IPS-15b (cell line): ENCODE results near the gene SIX2.
"Not testable (repeated sequence)": the region's sequence is repeated elsewhere in the genome, so short reads cannot be mapped to it uniquely, and the experiment has no call there.

ENCODE experiments used
- H3K27me3 ChIP-seq: one replicate; pipeline ENCODE4 v1.6.1; 2013; ENCODE audit warnings: low read length; ENCODE audit not compliant: control insufficient read depth, insufficient read depth
- H3K36me3 ChIP-seq: one replicate; pipeline ENCODE4 v1.6.1; 2013; ENCODE audit warnings: low read length; ENCODE audit not compliant: control insufficient read depth, insufficient read depth
- H3K4me1 ChIP-seq: one replicate; pipeline ENCODE4 v1.6.1; 2013; ENCODE audit warnings: mild to moderate bottlenecking, low read length; ENCODE audit not compliant: control insufficient read depth, insufficient read depth
- H3K4me3 ChIP-seq: one replicate; pipeline ENCODE4 v1.5.1; 2013; ENCODE audit warnings: low read depth, low read length
- H3K9ac ChIP-seq: one replicate; pipeline ENCODE4 v1.6.1; 2013; ENCODE audit warnings: low read depth, mild to moderate bottlenecking, low read length
- H3K9me3 ChIP-seq: one replicate; pipeline ENCODE4 v1.6.1; 2013; ENCODE audit warnings: mild to moderate bottlenecking, low read length; ENCODE audit not compliant: control insufficient read depth, insufficient read depth

The SIX2 gene

DNA sequence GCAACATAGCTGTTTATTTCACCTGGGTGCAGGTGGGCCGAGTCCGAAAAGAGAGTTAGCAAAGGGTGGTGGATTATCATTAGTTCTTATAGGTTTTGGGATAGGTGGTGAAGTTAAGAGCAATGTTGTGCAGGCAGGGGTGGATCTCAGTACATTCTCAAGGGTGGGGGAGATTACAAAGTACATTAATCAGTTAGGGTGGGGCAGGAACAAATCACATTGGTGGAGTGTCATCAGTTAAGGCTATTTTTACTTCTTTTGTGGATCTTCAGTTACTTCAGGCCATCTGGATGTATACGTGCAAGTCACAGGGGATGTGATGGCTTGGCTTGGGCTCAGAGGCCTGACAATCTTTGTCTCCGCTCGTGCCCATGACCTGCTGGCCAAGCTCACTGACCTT is 30.6 kb upstream of the SIX2 start:
- not testable (repeated sequence) for H3K9ac ChIP-seq, H3K9me3 ChIP-seq, H3K4me1 ChIP-seq, H3K36me3 ChIP-seq, H3K4me3 ChIP-seq, H3K27me3 ChIP-seq

DNA sequence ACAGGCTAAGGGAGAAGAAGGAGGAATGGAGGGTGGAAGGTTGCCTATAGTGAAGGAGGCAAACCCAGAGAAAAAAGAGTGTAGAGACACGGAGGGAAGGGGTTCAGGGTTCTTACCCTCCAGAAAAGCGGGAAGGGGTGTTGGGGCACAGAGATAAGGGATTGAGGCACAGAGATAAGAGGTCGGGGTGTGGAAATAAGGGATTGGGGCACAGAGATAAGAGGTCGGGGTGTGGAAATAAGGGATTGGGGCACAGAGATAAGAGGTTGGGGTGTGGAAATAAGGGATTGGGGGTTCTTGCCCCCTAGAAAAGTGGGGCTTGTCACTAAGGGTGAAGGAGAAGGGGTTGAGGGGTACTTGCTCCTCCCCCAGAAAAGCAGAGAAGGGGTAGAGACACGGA is 29.6 kb upstream of the SIX2 start:
- not testable (repeated sequence) for H3K27me3 ChIP-seq

DNA sequence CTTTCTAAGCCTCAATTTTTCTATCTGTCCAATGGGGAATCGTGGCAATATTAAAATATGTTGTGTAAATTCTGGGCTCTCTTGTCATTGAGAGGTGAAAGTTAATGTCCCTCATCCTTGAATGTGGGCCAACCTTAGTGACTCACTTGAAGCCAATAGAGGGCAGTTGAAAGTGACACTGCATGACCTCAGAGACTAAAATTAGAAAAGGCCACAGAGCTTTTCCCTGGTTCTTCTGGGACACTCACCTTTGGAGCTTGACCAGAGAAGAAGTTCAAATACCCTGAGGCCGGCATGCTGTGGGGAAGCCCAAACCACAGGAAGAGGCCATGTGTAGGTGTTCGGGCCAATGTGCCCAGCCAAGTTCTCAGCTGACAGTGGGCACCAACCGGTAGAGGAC is 24.1 kb upstream of the SIX2 start:
- H3K9me3 ChIP-seq = no peaks in the 10 kb centered on the region
- H3K4me3 ChIP-seq = no peak overlapping the region
- no peak overlapping the region for H3K9ac ChIP-seq
- no peaks in the 10 kb centered on the region for H3K4me1 ChIP-seq
- H3K36me3 ChIP-seq = no peaks in the 10 kb centered on the region
- no peaks in the 10 kb centered on the region for H3K27me3 ChIP-seq

More for the DNA sequence above, 29.6 kb upstream of the SIX2 start:
- not testable (repeated sequence) for H3K36me3 ChIP-seq, H3K9ac ChIP-seq, H3K4me1 ChIP-seq, H3K9me3 ChIP-seq, H3K4me3 ChIP-seq

DNA sequence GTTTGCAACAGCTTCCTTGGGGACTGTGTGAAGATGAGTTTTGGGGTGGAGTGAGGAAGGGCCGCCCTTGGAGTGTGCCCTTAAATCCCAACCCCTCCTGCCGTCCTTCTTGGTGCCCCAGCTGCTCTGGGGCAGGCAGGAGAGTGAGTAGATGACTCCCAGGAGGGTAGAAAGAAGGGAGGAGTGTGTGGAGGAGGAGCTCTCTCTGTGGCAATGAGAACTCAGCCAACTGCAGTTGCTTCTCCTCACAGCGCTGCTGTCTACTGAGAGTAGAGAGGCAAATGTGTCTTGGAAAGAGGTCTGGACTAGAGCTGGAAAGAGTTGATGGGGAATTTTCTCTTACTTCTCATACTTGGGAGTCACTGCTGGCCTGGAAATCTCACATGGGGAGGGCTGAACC is 21.8 kb upstream of the SIX2 start:
- no peak overlapping the region for H3K4me3 ChIP-seq
- H3K9me3 ChIP-seq = no peaks in the 10 kb centered on the region
- H3K9ac ChIP-seq = no peak overlapping the region
- H3K27me3 ChIP-seq = no peaks in the 10 kb centered on the region
- H3K36me3 ChIP-seq = no peaks in the 10 kb centered on the region
- no peaks in the 10 kb centered on the region for H3K4me1 ChIP-seq

DNA sequence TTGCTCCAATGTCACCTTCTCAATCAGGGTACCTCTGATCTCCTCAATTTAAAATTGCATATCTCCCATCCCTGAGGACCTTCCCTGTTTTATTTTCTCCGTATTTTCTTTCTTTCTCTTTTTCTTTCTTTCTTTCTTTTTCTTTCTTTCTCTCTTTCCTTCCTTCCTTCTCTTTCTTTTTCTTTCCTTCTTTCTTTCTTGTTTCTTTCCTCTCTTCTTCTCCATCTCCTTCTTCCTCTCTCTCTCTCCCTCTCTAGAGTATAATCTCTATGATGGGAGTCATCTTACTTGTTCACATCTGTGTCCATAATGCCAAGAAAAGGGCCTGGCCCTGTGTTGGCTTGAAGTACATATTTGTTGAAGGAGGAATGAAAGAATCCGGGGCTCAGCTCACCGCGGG is 21.3 kb upstream of the SIX2 start:
- H3K4me3 ChIP-seq = no peak overlapping the region
- H3K4me1 ChIP-seq = no peaks in the 10 kb centered on the region
- H3K9ac ChIP-seq = no peak overlapping the region
- no peaks in the 10 kb centered on the region for H3K36me3 ChIP-seq
- H3K9me3 ChIP-seq = no peaks in the 10 kb centered on the region
- no peaks in the 10 kb centered on the region for H3K27me3 ChIP-seq

DNA sequence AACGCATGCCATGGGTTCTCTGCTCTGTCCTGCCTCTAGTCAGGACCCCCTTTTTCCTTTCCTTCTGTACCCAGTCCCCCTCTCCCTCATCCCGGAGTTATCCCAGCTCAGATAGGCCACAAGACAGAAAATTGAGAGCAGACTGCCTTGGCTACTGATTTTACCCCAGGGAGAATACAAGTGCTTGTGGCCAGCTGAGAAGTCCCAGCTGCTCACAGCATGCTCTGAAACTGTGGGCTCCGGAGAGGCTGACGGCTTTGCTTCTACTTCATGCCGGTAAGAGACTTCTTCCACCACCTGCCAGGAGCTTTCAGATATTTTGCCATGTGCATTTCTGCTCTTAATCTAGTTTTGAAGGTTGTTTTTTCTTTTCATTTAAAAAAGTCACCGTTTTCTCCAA is 20.0 kb upstream of the SIX2 start:
- Histone ChIP-seq H3K27me3 (no peaks in the 10 kb centered on the region), H3K4me1 (no peaks in the 10 kb centered on the region), H3K4me3 (no peak overlapping the region), H3K9me3 (no peaks in the 10 kb centered on the region), H3K36me3 (no peaks in the 10 kb centered on the region), H3K9ac (no peak overlapping the region)

DNA sequence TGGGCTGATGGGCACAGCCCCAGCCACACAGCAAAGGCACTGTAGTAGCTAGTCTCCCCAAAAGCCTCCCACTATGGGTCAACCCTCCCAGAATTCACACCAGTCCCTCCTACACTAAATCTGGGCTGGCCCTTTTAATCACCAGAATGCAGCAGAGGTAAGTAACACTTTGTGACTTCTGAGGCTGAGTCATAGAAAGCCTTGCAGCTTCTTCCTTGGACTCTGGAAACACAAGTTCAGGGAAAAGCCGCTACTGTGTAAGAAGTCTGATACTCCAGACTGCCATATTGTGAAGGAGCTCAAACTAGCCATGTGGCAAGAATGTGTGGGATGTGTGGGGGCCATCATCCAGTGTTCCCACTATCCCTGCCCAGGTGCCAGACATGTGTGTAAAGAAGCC is 19.0 kb upstream of the SIX2 start:
- Histone ChIP-seq H3K27me3 (no peaks in the 10 kb centered on the region), H3K4me1 (no peaks in the 10 kb centered on the region), H3K9me3 (no peaks in the 10 kb centered on the region), H3K9ac (no peak overlapping the region), H3K4me3 (no peak overlapping the region), H3K36me3 (no peaks in the 10 kb centered on the region)

DNA sequence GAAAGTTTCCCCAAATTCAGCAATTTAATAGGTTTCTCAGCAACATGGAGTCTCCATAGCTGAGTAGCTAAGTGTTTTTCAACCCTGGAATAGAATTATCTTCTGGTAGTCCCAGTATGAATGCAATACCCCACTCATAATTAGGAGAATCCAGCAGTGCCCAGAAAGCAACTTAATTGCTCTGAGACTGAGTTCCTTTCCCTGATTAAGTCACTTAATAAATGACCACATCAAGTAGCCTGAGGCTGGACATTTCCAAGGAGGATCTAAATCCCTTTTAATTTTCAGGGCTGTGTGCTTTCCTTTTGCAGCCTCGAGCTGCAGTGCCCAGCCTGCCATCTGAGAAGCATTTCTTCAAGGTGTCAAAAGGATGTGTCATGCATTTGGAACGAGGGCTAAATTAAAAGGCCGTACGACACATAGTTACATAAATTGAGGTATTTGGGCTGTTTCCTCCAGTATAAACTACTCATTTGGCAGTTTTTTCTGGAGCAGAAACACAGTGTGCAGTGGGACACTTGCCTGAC is 17.7 kb upstream of the SIX2 start:
- no peak overlapping the region for H3K9ac ChIP-seq
- no peaks in the 10 kb centered on the region for H3K36me3 ChIP-seq
- H3K4me1 ChIP-seq = no peaks in the 10 kb centered on the region
- no peaks in the 10 kb centered on the region for H3K27me3 ChIP-seq
- no peak overlapping the region for H3K4me3 ChIP-seq
- no peaks in the 10 kb centered on the region for H3K9me3 ChIP-seq

DNA sequence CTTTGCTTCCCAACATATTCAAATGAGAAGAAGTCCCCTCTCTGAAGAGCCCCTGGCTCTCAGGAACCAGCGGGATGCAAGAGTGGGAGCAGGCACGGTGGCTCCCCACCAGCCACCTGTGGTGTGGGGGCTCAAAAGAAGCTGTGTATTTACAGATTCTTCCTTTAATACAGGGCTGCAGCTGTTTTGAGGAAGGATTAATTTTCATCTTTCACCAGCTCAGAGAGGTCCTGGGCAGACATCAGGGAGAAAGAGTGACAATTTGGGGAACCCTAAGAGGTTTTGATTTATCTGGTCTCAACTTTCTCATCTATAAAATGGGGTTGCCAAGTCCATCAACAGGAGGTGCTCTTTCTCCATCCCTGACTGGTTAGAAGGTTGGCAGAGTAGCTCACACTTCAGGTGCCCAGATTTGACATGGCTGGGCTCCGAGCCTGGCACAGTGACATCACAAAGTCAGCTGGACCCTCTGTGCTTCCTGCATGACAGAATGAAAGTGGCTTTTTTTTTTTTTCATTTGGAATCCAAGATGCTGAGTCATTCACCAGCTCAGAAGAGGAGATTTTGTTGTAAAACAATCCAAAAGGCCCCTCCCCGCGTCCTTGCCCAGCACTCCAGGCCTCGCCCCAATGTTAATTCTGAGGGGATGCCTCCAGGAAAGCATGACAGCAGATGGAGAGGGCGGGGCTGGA is 15.5 kb upstream of the SIX2 start:
- H3K9me3 ChIP-seq = no peaks in the 10 kb centered on the region
- H3K4me3 ChIP-seq = no peak overlapping the region
- H3K27me3 ChIP-seq = no peaks in the 10 kb centered on the region
- no peaks in the 10 kb centered on the region for H3K36me3 ChIP-seq
- H3K9ac ChIP-seq = no peak overlapping the region
- H3K4me1 ChIP-seq = no peaks in the 10 kb centered on the region

DNA sequence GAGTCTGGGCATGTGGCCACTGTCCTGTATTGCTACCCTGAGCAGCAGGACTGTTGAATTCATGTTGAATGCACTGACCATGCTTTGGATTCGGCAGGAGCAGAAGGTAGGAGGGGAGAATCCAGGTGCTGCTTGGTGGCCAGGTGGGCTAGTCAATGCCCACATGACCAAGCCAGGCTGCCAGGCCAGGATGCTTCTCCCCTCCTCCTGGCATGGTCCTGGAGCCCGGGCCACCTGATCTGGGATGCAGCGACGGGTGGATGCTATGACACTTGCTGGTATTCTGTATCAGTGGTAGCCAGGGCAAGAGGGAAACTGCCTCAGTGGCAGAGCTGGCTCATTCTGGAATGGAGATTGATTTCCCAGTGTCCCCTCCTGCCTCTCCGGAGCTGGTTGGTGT is 14.8 kb upstream of the SIX2 start:
- no peaks in the 10 kb centered on the region for H3K4me1 ChIP-seq
- H3K4me3 ChIP-seq = no peak overlapping the region
- H3K9me3 ChIP-seq = no peaks in the 10 kb centered on the region
- H3K36me3 ChIP-seq = no peaks in the 10 kb centered on the region
- H3K9ac ChIP-seq = no peak overlapping the region
- no peaks in the 10 kb centered on the region for H3K27me3 ChIP-seq

DNA sequence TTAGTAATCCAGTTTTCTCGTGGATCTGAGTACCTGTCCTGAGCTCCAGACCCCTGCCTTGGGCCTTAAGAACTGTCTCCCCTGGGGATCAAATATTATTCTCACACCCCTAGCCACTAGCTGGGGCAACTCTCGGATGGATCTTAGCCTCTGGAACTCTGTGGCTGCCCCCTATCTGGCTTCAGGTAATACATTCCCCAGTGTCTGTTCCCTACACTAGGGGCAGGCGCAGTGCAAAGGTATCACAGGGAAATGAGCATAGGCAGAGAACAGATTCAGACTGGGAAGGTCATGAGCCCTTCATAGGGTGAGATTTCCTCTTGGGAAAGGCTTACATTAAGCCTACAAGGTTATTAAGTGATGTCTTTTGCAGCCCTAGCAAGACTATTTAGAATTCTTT is 11.2 kb upstream of the SIX2 start:
- H3K9me3 ChIP-seq = no peaks in the 10 kb centered on the region
- H3K9ac ChIP-seq = no peak overlapping the region
- no peaks in the 10 kb centered on the region for H3K36me3 ChIP-seq
- H3K4me3 ChIP-seq = no peak overlapping the region
- H3K27me3 ChIP-seq = peaks cover 28% of the 10 kb centered on the region
- no peaks in the 10 kb centered on the region for H3K4me1 ChIP-seq

DNA sequence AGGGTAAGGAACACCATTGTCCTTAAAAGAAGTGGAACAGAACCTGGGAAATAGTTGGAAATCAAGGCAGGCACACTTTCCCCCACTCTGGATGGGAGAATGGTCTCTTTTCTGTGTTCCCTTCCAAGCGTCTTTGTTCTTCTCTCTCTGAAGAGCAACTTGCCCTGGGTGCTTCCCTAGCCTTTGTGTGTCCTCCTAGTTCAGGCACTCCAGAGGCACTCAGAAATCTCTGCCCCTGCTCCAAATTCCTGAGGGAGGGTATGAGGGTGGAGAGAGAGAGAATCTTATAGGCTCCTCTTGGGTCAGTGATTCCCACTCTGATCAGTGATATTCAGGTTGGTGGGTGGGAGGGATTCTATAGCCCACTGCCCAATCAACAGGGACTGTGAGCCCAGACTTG is 8.8 kb upstream of the SIX2 start:
- Histone ChIP-seq H3K9ac (no peak overlapping the region), H3K27me3 (peaks cover 48% of the 10 kb centered on the region), H3K4me1 (no peaks in the 10 kb centered on the region), H3K9me3 (no peaks in the 10 kb centered on the region), H3K36me3 (no peaks in the 10 kb centered on the region), H3K4me3 (no peak overlapping the region)
